Psoas muscle (tissue), 8 donors: ENCODE data around the gene EPC1. TPM values are rescaled to one million over a fixed set of nuclear protein-coding genes. Genes with fewer than 3 reads are reported as not detected.

ENCODE experiments used
- ATAC-seq, 4 donors: fragments of 200-7000 bp; cut with Tn5 transposase; one replicate each; pipeline ENCODE4 v1.9.1; 2020; ENCODE audit warnings: moderate library complexity in 3 of 4, mild to moderate bottlenecking in 2 of 4
- DNase-seq, 2 donors: peaks; one replicate each; pipeline ENCODE4 v3.0.0-alpha.2; 2020
- H3K27ac ChIP-seq: fragments of 200-600 bp; one replicate; pipeline ENCODE4 v1.8.0; 2022
- H3K27me3 ChIP-seq, 3 donors: fragments of 200-600 bp in 1 of 3; one replicate each; pipeline versions ENCODE4 v1.6.1 to v1.8.0; 2013 to 2022; ENCODE audit warnings: low read length in 2 of 3, mild to moderate bottlenecking in 2 of 3, moderate library complexity in 1 of 3; ENCODE audit not compliant: insufficient read depth in 3 of 3
- H3K36me3 ChIP-seq, 2 donors: fragments of 200-600 bp in 1 of 2; one replicate each; pipeline versions ENCODE4 v1.6.1 to v1.8.0; 2013 to 2022; ENCODE audit warnings: low read depth in 1 of 2, mild to moderate bottlenecking in 1 of 2, moderate library complexity in 1 of 2; ENCODE audit not compliant: insufficient read depth in 1 of 2
- H3K4me1 ChIP-seq: fragments of 200-600 bp; one replicate; pipeline ENCODE4 v1.8.0; 2022
- H3K4me3 ChIP-seq: fragments of 200-600 bp; one replicate; pipeline ENCODE4 v1.8.0; 2022; ENCODE audit warnings: mild to moderate bottlenecking
- H3K9me3 ChIP-seq: fragments of 200-600 bp; one replicate; pipeline ENCODE4 v1.8.0; 2022
- WGBS, 3 donors: extraction: QIAGEN DNeasy Blood & Tissue Kit; methylation state at CpG; one replicate each; pipeline versions ENCODE4 v1.1.6 to v1.1.7; 2013; 5-methylcytosine and 5-hydroxymethylcytosine counted together
- intact Hi-C, 2 donors: fragments of 100-400 bp; cut with DNase I; formaldehyde crosslinking; loops; one replicate each; pipeline versions ENCODE4 v1.11.0 to v1.14.2; 2022
- polyA plus RNA-seq, 3 donors: library from polyadenylated mRNA; stranded (reverse); fragments of 200-250 nt; gene quantifications; one replicate each; pipeline ENCODE4 v1.2.3, GENCODE V29; 2013
- total RNA-seq, 4 donors: library from RNA; stranded (reverse); fragmentation: NEBNext Ultra II Directional in 2 of 4; extraction: Animal tissue kit (Norgen Biotek cat#: 25700) in 2 of 4; gene quantifications; one replicate each; pipeline versions ENCODE4 v1.2.1 to v1.2.4, GENCODE V29; 2021 to 2023
- TF ChIP-seq, protein P1 (sequence below): fragments of 200-600 bp; IDR thresholded peaks from one replicate; pipeline ENCODE4 v1.8.0; 2022; ENCODE audit warnings: antibody characterized with exemption
- donor health status: healthy with polysubstance abuse.
- donor health status: DM: no; HTN: no; CAD: no; lungs with moderate emphysema.
- donor health status: Bipolar disorder and iron deficiency.
- donor health status: healthy.
- donor health status: DM: yes; HTN: yes; CAD: no.
- donor health status: DM: no; HTN: no; CAD: no.
- donor health status: DM: no; HTN: no; CAD: no.
- donor health status: DM: yes; HTN: yes; CAD: no.

The EPC1 gene
- total and polyA plus RNA-seq, 7 donors, result 19.5 to 37.1 (median 23.4) TPM

DNA sequence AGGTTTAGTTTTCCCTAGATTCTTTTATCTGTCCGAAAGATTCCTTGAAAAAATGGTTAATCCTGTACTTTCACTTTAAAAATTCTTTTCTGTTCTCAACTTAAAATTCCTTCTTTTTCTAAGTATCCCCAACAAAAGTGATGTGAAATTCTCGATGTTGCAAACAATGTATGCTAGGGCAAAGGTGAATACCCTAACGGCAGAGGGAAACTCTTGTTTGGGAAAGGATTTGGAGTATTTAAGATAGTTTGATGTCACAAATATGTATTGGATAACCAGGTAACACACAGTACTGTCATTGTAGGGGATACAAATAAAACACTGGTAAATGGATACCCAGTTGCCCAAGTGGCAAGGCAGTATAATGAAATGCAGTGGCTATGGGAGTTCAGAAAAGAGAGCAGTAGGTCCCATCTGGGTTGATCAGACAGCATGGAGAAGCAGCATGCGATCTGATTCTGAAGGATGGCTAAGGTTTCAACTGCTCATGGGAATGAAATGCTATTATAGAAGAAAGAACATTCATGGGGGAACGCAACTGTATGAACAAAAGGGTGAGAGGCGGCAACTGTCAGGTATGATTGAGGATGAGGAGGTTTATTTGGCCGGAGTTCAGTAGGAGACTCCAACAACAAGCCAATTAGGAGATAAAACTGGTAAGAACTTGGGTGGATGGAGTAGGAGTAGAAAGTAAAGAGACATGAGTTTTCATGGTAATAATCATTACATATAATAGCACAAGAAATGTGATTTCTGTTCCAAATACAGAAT is 3.2 kb upstream of the EPC1 start:
- H3K4me1 ChIP-seq, result peaks cover 36% of the 10 kb centered on the region
- 77 to 88% (median 79%) methylated on average over 7 of the region's 7 CpGs for WGBS, 3 donors

DNA sequence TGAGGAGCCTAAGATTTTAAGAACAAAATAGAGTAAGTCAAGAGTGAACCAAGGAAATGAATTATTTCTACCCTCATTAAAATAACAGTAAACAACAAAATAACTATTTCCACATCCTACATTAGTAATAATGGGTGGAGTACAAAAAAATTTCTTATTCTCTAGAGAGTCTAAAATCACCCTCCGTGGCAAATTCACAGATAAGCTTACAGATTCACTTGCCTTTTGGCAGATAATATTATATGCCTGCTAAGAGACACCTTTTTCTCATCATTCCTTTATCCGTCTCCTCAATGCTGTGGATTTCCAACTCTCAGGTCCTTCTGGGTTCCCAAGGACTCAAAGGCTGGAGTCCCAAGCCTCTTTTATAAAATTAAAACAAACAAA is 2.2 kb upstream of the EPC1 start:
- DNase-seq (no peak), ATAC-seq (no peak)
- Histone ChIP-seq H3K9me3 (no peaks in the 10 kb centered on the region), H3K4me3 (no peak overlapping the region), H3K27ac (peak overlapping the region; percentile 100), H3K36me3 (peaks cover 0 to under 1% of the 10 kb centered on the region in 2 donors), H3K27me3 (no peaks in the 10 kb centered on the region), H3K4me1 (peaks cover 41% of the 10 kb centered on the region)
- intact Hi-C loops, result loop anchor here (5.0 to 10.0 kb wide), 4 partner anchors 54 to 294 kb away; partner anchors contain the start of gene KIF5B (in 1 of the 2)
- WGBS, 3 donors, result 47 to 80% (median 54%) methylated on average over 2 of the region's 2 CpGs
- TF ChIP-seq, protein P1, sequence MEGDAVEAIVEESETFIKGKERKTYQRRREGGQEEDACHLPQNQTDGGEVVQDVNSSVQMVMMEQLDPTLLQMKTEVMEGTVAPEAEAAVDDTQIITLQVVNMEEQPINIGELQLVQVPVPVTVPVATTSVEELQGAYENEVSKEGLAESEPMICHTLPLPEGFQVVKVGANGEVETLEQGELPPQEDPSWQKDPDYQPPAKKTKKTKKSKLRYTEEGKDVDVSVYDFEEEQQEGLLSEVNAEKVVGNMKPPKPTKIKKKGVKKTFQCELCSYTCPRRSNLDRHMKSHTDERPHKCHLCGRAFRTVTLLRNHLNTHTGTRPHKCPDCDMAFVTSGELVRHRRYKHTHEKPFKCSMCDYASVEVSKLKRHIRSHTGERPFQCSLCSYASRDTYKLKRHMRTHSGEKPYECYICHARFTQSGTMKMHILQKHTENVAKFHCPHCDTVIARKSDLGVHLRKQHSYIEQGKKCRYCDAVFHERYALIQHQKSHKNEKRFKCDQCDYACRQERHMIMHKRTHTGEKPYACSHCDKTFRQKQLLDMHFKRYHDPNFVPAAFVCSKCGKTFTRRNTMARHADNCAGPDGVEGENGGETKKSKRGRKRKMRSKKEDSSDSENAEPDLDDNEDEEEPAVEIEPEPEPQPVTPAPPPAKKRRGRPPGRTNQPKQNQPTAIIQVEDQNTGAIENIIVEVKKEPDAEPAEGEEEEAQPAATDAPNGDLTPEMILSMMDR, result no peak

More for the DNA sequence above, 3.2 kb upstream of the EPC1 start:
- Histone ChIP-seq H3K4me3 (no peak overlapping the region), H3K27me3 (no peaks in the 10 kb centered on the region), H3K27ac (peak overlapping the region; percentile 100), H3K9me3 (no peaks in the 10 kb centered on the region), H3K36me3 (no peaks in the 10 kb centered on the region)
- ATAC-seq (no peak), DNase-seq (no peak)
- TF ChIP-seq, protein P1, result no peak
- intact Hi-C loops, result loop anchor here (5.0 to 10.0 kb wide), 4 partner anchors 55 to 295 kb away; partner anchors contain the start of gene KIF5B (in 1 of the 2)

DNA sequence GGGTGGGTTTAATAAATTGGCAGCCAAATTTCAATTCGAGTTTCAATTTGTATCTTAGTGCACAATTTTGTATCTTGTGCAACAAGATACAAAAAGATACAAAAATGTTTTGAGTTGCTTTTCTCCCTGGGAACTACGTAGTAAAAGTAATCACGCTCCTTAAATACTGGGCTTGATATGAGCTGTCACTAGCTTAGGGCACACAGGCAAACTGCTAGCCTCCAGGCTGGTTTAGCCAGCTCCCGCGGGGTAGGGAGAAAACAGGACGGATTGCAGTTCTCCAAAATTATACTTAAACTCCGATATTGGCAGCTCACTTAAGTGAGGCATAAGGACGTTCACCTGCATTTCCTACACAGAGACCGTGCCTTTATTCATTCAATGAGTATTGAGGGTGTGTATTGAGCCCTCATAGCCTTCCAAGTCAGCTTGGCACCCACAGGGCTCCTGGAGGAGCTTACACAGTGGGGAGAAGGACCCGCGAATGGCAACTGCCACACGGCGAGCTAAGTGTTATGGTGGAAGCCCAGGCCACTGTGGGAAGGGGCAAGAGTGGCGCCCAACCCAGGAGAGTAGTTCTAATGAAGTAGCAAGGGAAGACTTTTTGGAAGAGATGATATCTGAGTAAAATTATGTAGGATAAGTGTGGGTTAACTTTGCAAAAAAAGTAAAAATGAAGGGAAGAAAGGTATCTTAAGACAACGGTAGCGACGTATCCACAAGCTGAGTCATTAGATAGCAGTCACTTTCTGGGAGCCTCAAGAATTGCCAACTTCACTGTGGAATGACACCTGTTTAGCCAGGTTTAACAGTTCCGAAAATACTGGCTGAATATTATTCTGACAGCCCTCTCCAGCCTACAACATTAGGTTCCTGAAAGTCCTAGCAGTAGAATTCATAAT is 1.6 kb upstream of the EPC1 start:
- Histone ChIP-seq H3K27ac (peak overlapping the region; percentile 100), H3K4me1 (peaks cover 39% of the 10 kb centered on the region), H3K36me3 (peaks cover 0 to 7% of the 10 kb centered on the region in 2 donors), H3K4me3 (peak overlapping the region; percentile 82), H3K9me3 (no peaks in the 10 kb centered on the region), H3K27me3 (no peaks in the 10 kb centered on the region)
- ATAC-seq, result no peak
- TF ChIP-seq, protein P1, result no peak
- WGBS, 3 donors, result 51 to 63% (median 54%) methylated on average over 18 of the region's 18 CpGs
- DNase-seq, result no peak
- intact Hi-C loops, result loop anchor here (5.0 to 10.0 kb wide), 4 partner anchors 54 to 294 kb away; partner anchors contain the start of gene KIF5B (in 1 of the 2)

DNA sequence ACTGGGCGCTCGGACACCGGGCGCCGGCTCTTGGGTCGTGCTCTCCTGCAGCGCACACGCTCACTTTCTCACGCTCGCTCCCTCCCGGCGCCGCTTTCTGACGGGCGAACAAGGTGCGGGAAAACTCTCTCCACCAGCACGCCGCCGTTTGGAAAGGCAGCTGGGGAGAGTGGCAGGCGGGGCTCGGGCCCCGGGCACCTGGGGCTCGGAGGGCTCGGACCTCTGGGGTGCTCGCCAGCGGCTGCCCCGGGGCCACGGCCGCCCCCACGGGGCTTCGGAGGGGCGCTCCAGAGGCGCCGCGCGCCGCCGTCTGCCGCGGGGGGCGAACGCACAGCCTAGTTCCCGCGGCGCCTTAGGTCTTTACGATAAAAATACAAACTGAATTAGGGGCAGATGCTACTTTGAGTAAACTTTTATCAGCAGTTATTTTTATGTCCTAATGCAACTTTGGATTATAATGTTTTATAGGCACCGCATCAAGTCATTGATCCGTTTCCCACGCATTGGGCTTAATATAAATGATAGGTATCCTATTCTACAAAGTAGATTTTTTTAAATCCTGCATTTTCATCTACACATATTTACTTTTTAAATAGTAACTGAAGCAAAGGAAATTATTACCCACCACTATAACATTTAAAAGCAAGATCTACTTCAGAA is 535 bp upstream of the EPC1 start:
- peaks cover 0 to 8% of the 10 kb centered on the region in 2 donors for H3K36me3 ChIP-seq
- H3K27me3 ChIP-seq, result no peaks in the 10 kb centered on the region
- peak; percentile 0 to 6 (median 2) for ATAC-seq
- H3K27ac ChIP-seq, result peak overlapping the region; percentile 100
- no peak for DNase-seq
- WGBS, 3 donors, result 0 to 1% (median 1%) methylated on average over 32 to 49 of the region's 49 CpGs
- peak overlapping the region; percentile 82 for H3K4me3 ChIP-seq
- peaks cover 45% of the 10 kb centered on the region for H3K4me1 ChIP-seq
- TF ChIP-seq, protein P1, result no peak
- intact Hi-C loops, result loop anchor here (2.0 to 10.0 kb wide), 6 partner anchors 31 to 293 kb away; partner anchors contain the start of gene KIF5B (in 1 of the 2)
- no peaks in the 10 kb centered on the region for H3K9me3 ChIP-seq
